ENCODE measurements around the gene SCUBE1. TPM values are rescaled to one million over a fixed set of nuclear protein-coding genes. Genes with fewer than 3 reads are reported as not detected.

The SCUBE1 gene
- polyA plus RNA-seq, 4 donors, result 7.3 to 15.9 (median 9.0) TPM

GRCh38 chr22:43330178-43331068 is 12.7 kb downstream of the SCUBE1 start:
- DNase-seq (ENCODE audit: low read depth in 4 of 4, low spot score in 2 of 4), result peak in 1 of 4 donors; percentile 55

DNA sequence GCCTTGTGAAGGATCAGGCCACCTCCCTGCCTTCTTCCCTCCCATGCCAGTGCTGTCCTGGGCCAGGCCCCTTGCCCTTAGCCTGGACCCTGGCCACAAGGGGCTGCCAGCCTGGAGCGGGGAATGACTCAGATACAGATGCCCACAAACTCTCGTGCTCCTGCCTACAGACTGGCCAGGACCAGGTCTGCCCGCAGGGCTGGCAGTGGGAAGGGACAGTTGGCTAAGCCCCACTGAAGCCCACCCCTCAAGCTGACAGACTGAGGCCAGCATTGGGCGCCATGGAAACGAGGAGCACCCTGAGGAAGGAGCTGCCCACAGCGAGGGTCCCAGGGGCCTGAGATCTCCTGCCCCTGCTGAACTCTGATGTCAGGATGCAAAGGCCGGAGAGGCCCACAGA is 14.1 kb downstream of the SCUBE1 start:
- no peak for DNase-seq (ENCODE audit: low read depth in 4 of 4, low spot score in 2 of 4)

GRCh38 chr22:43327157-43327438 is 16.1 kb downstream of the SCUBE1 start:
- DNase-seq (ENCODE audit: low read depth in 4 of 4, low spot score in 2 of 4), result no peak

DNA sequence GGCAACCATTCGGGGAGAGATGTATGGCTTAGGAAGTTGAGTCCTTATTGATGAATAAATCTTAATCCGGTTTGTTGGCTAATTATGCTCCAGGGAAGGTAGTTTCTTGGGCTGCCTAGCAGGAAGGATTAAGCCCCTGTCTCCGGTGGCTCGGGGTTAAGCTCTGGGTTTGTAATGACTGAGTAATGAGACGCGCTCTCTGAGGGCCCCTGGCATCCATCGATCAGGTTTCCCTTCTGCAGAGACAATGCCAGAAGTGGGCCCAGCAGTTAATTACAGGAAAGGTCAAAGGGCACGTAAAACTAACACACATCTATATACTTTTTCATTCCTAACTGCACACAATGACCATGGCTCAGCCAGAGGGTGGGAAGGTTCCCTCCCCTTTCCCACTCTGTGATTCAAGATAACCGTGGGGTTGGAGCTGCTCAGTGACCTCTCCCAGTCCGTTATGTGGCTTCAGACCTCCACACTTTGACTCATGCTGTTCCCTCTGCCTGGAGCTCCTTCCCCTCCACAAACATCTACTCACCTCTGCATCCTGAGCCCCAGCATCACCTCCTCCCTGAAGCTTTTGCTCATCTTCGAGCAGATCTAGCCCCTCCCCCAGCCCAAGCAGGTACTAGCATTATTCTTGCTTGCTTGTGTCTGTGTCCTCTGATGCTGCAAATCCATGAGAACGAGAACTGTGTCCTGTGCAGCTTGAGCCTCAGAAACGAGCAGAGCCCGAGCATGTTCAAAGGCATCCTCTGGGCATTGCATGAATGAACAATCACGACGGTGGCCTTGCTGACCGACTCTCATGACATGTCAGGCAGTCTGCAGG is 16.6 kb downstream of the SCUBE1 start:
- DNase-seq (ENCODE audit: low read depth in 4 of 4, low spot score in 2 of 4), result no peak

DNA sequence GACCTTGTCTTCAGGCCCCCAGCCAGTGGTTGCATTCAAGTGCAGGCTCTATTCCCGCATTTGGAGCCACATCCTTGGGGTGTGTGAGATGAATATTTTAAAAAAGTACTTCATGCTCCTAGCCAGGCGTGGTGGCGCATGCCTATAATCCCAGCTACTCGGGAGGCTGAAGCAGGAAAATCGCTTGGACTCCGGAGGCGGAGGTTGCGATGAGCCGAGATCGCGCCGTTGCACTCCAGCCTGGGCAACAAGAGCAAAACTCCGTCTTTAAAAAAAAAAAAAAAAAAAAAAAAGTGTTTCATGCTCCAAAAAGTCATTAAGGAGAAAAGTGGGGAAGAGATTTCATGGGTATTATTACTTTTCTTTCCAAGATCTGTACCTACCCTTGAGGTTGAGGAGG is 18.0 kb downstream of the SCUBE1 start:
- no peak for DNase-seq (ENCODE audit: low read depth in 4 of 4, low spot score in 2 of 4)

DNA sequence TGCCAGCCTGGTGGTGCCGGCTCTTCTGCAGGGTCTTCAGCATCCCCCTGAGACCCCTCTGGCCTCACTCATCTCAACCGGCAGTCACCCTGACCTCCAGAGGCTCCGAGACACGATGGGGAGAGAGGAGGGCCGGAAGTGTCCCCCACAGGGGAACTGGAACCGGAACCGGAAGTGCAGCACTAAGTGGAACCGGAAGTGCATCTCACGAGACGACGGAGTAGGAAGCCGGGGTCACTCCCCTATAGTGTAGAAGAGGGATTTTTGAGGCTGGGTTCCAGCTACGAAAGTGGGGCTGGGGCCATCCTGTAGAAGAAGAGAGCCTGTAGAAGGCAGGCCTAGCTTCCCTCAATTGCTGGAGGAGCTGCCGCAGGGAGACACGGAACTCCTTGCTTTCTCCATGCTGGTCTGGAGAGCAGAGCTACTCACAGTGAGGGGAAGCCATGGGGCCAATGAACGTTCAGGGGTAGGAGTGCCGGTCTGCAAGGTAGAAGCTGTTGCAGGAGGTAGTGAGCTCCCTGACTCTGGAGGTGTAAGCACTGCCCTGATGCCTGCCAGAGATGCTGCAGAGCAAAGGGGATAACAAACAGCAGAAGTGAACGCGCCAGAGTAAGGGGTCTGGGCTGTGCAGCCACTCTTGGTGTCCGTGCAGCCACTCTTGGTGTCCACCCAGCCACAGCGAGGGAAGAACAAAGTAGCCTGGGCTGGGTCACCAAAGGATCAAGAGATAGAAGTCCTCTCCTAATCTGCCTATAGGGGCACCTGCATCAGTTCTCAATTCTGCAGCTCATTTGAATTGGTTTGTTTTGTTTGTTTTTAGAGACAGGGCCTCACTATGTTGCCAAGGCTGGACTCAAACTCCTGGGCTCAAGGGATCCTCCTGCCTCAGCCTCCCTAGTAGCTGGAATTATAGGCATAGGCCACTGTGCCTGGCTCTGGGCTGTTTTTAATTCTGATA is 21.9 kb downstream of the SCUBE1 start:
- DNase-seq (ENCODE audit: low read depth in 4 of 4, low spot score in 2 of 4), result no peak

GRCh38 chr22:43319661-43320486 is 23.3 kb downstream of the SCUBE1 start:
- DNase-seq (ENCODE audit: low read depth in 4 of 4, low spot score in 2 of 4), result no peak

GRCh38 chr22:43317239-43317638 is 25.9 kb downstream of the SCUBE1 start:
- no peak for DNase-seq (ENCODE audit: low read depth in 4 of 4, low spot score in 2 of 4)

DNA sequence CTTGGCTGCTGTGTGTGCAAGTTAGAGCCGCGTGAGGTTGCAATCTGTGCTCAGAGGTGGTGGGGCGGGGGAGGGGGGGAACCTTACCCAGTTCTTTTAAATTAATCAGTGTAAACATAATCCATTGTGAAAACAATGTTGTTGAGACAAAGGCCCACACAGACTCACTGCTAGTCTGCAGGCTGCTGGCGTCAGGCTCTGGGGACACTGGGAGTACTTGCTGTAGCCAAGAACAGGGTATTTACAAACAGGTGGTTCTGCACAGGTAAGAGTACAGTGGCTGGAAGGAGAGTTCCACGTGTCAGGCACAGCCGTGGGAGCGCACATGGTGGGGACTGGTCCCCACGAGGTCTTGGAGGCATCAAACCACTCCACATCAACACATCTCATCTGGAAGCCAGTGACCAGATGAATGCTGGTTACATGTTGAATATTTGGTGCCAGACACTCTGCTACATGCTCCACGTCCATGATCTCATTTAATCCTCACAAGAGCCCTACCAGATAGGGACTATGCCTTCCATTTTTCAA is 27.4 kb downstream of the SCUBE1 start:
- no peak for DNase-seq (ENCODE audit: low read depth in 4 of 4, low spot score in 2 of 4)

DNA sequence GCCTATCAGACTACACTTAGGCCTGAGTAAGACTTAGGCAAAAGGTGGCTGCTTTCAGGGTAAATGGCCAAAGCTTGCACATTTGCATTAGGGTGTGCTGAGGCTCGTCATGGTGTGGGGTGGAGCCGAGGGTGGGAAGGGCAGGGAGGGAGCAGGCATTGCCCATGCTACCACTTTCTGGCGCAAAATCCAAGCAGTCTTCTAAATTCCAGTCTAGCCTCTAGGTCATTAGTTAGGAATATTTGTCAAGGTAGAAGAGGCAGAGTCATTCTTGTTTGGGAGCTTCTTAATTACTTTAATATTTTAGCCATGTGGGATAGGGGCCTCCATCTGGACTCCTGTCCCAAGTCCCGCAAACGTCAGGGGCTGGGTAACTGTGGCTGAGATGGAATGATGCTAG is 28.6 kb downstream of the SCUBE1 start:
- no peak for DNase-seq (ENCODE audit: low read depth in 4 of 4, low spot score in 2 of 4)

GRCh38 chr22:43313890-43314474 is 29.2 kb downstream of the SCUBE1 start:
- no peak for DNase-seq (ENCODE audit: low read depth in 4 of 4, low spot score in 2 of 4)

DNA sequence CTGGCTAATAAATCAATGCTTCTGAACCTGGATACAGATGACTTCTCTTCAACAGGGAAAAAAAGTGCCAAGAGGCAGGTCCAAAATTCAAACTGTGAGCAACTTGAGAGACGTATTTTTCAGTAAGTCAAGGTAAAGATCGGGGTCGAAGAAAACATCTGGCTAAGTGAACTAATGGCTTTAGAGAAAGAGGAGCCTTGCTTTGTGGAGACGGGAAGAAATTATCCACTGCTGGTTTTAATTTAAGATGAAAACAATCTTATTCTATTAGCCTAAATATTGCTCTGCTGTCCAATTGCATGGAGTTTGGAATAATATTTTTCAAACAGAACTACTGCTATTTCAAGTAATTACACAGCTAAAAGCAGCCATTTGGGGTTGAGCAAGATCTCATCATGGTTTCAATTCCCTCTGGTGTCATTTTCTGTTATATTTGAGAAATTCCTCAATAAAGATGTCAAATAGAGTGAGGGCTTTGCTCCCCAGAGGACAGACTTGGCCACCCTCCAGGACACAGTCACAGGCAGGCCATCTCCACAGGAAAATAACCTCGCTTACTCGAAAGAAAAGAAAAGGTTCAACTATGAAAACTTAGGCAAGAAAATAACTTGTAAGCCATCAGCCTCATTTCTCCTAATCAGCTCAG is 29.8 kb downstream of the SCUBE1 start:
- no peak for DNase-seq (ENCODE audit: low read depth in 4 of 4, low spot score in 2 of 4)

- no peak for DNase-seq (ENCODE audit: low read depth in 4 of 4, low spot score in 2 of 4)
These were observed 30.6 kb downstream of the SCUBE1 start for GRCh38 chr22:43312608-43313007.

GRCh38 chr22:43310798-43311197 is 32.4 kb downstream of the SCUBE1 start:
- no peak for DNase-seq (ENCODE audit: low read depth in 4 of 4, low spot score in 2 of 4)

GRCh38 chr22:43310311-43310710 is 32.9 kb downstream of the SCUBE1 start:
- DNase-seq (ENCODE audit: low read depth in 4 of 4, low spot score in 2 of 4), result no peak

DNA sequence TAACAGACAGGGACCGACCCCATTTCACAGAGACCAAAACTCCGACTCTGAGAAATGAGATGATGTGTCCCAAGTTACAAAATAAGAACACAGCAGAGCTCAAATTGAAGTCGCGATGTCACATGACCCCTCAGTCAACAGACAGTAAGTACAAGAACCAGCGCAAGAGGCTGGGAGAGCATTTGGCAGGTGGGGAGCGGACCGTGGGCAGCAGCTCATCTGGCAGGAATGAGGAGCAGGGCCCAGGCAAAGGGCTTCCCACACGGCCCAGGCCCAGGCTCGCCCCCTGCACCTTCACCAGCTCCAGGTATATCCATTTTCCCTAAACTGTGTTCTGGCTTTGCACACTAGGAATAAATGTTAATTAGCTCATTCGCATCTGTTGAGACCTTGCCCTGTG is 34.3 kb downstream of the SCUBE1 start:
- DNase-seq (ENCODE audit: low read depth in 4 of 4, low spot score in 2 of 4), result no peak

- DNase-seq (ENCODE audit: low read depth in 4 of 4, low spot score in 2 of 4), result no peak
These were observed 34.9 kb downstream of the SCUBE1 start for GRCh38 chr22:43308060-43308830.

DNA sequence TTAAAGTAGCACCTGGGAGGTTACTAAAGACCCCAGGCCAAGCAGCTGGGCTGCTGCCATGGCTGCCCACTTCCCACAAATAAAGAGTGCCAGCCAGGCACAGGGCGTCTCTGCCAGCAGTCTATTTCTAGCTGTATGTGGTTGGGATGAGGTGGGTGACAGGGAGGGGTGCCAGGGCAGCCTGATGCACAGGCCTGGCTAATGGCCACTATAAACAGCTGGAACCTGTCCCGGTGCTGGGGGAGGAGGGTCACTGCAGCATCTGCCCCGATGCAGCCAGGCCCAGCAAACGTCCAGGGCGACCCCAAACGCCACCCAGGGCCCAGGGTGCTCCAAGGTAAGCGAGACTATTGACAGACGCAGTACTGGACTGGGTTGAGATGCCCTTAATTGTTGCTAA is 37.4 kb downstream of the SCUBE1 start:
- DNase-seq (ENCODE audit: low read depth in 4 of 4, low spot score in 2 of 4), result no peak
